Ectodermal cell (in vitro differentiated cells): Measurements from ENCODE around the gene ST8SIA5.

Source experiments
- H3K27ac ChIP-seq: 2 replicates; pipeline ENCODE4 v1.7.0; 2013; ENCODE audit warnings: mild to moderate bottlenecking, low read depth, low read length; ENCODE audit not compliant: insufficient read depth, poor library complexity, severe bottlenecking
- H3K27me3 ChIP-seq: 2 replicates; pipeline ENCODE4 v1.7.0; 2013; ENCODE audit warnings: mild to moderate bottlenecking, low read length; ENCODE audit not compliant: insufficient read depth, control insufficient read depth, poor library complexity, severe bottlenecking
- H3K36me3 ChIP-seq: one replicate; pipeline ENCODE4 v1.7.0; 2013; ENCODE audit warnings: low read length; ENCODE audit not compliant: control insufficient read depth, insufficient read depth
- H3K4me1 ChIP-seq: one replicate; pipeline ENCODE4 v1.7.0; 2013; ENCODE audit warnings: low read length; ENCODE audit not compliant: control insufficient read depth, insufficient read depth
- H3K4me3 ChIP-seq: 2 replicates; pipeline ENCODE4 v1.7.0; 2013; ENCODE audit warnings: low read depth, low read length, control low read depth; ENCODE audit not compliant: insufficient read depth
- H3K9me3 ChIP-seq: 2 replicates; pipeline ENCODE4 v1.7.0; 2013; ENCODE audit warnings: mild to moderate bottlenecking, low read length, moderate library complexity; ENCODE audit not compliant: control insufficient read depth
- WGBS, 2 experiments: methylation state at CpG; one replicate each; pipeline ENCODE4 v1.1.7; 2013; ENCODE audit warnings: missing lambda C conversion rate in 2 of 2; 5-methylcytosine and 5-hydroxymethylcytosine counted together

ST8SIA5 gene

DNA sequence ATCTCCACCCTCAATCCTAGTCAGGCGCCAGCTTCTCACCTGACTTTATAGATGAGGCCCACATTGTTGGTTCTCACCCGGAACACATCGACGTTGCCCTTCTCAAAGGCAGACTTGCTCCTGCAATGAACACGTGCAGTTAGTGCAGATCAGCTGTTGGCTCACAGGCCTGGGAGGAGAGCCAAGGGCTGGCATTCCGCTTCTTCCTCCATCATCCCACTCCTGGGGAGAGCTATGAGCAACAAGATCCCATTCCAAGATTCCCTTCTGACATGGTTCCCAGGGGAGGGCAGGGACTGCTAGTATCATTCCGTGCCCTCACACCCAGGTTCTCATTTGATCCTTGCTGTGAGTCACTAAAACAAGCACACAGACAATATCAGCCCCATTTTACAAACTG, 114.9 kb downstream of the ST8SIA5 start:
- no peaks in the 10 kb centered on the region for H3K9me3 ChIP-seq
- no peaks in the 10 kb centered on the region for H3K36me3 ChIP-seq
- no peak overlapping the region for H3K27ac ChIP-seq
- WGBS, 2 experiments = 92 to 94% methylated on average over 7 of the region's 7 CpGs
- H3K27me3 ChIP-seq = no peaks in the 10 kb centered on the region
- H3K4me1 ChIP-seq = no peaks in the 10 kb centered on the region
- no peak overlapping the region for H3K4me3 ChIP-seq

DNA sequence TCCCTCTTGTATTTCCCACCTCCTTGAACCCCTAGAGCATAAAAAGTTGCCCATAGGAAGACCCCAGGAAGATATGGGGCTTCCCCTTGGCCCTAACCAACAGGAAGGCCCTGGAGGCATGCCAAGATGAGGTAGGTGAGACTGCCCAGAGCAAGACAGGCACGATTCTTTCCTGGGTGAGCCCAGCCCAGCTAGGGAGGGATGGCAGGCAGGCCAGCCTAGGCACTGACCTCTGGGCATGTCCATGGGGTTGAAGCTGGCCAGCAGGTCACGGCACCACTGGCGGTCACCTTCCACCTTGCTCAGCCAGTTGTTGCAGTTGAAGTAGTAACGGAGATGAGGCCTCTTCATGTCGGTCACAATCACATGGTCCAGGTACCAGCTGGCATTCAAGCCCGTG, 117.5 kb downstream of the ST8SIA5 start:
- H3K27me3 ChIP-seq = no peaks in the 10 kb centered on the region

DNA sequence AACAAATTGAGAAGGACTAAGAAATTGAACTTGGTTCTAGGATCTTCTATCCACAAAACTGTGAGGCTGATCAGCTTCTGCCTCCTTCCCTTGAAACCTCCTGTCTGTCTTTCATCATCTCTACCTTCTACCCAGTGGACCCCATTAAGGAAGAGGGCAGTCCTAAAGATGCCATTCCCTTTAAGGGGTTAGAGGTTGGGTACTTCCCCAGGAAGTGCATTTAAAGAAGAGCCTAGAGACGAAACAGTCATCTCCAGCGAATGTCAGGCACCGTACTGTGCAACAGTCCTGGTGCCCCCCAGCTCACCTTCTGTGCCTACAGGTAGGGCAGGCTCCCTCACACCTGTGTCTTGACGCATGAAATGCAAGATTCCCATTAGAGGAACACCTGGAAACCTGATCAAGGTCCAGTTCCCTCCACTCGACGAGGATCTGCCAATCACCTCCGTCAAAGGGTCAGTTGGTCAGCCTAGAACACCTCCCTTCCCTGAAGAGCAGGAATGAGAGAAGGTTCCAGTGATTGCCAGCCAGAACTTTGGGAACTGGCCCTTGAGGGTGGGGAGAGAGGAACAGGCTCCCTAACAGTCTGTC, 120.7 kb downstream of the ST8SIA5 start:
- 92 to 95% methylated on average over 7 of the region's 7 CpGs for WGBS, 2 experiments
- Histone ChIP-seq H3K9me3 (no peaks in the 10 kb centered on the region), H3K36me3 (no peaks in the 10 kb centered on the region), H3K4me1 (no peaks in the 10 kb centered on the region), H3K27ac (no peak overlapping the region), H3K4me3 (no peak overlapping the region), H3K27me3 (no peaks in the 10 kb centered on the region)

More for the DNA sequence above, 117.5 kb downstream of the ST8SIA5 start:
- Histone ChIP-seq H3K27ac (no peak overlapping the region), H3K9me3 (no peaks in the 10 kb centered on the region), H3K36me3 (no peaks in the 10 kb centered on the region), H3K4me3 (no peak overlapping the region), H3K4me1 (no peaks in the 10 kb centered on the region)
- WGBS, 2 experiments = 91% methylated on average over 6 of the region's 6 CpGs

DNA sequence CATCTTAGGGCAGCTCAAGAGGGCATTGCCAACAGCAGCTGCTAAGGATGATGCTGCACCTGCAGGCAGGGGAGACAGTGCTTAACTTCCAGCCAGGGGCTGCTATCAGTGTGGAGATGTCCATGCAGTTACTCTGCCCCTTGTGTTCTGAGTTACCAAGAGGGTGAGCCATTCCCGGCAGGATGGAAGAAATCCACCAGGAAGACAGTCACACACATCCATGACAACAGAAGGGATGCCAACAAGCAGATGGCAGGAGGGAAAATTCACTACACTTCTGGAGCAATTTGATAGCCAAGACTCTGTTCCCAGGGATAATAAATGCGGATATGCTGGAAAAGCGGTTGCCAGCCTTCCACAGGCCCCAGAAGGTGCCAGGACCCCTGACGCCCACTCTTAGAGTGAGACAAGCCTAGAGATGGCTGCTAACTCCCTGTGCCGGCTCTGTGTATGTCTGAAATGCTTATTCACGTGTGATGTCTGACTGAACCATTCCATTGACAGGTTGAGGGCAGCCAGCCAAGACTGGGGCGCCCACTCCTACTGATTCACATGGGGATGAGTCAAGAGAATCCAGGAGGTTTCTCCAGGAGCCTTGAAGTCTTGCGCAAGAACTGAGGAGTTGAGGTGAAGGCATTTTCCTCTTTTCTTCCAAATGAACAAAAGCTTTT, 124.3 kb downstream of the ST8SIA5 start:
- no peaks in the 10 kb centered on the region for H3K4me1 ChIP-seq
- no peaks in the 10 kb centered on the region for H3K27me3 ChIP-seq
- no peak overlapping the region for H3K4me3 ChIP-seq
- no peak overlapping the region for H3K27ac ChIP-seq
- H3K36me3 ChIP-seq = no peaks in the 10 kb centered on the region
- no peaks in the 10 kb centered on the region for H3K9me3 ChIP-seq
- WGBS, 2 experiments = 92 to 94% methylated on average over 8 of the region's 8 CpGs

DNA sequence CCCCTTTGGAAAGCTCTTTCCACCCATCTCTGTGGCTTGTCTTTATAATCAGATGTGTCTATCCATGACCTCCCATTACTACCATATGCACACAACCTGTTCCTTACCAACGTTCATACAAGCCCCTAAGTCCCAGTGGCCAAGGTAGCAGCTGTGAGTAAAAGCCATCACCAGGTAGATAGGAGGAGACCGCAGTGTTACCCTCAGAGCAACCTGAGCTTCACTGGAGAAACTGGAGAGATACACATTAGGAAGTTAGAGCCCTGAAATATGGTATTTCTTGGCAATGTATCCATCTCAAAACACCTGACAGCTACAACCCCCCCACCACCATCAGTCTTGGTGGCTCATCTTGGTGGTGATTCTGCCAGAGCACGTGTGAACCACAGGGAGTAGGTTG, 125.9 kb downstream of the ST8SIA5 start:
- Histone ChIP-seq H3K4me3 (no peak overlapping the region), H3K9me3 (no peaks in the 10 kb centered on the region), H3K27me3 (no peaks in the 10 kb centered on the region), H3K4me1 (no peaks in the 10 kb centered on the region), H3K36me3 (no peaks in the 10 kb centered on the region), H3K27ac (no peak overlapping the region)
- 86 to 91% methylated on average over 3 of the region's 3 CpGs for WGBS, 2 experiments

DNA sequence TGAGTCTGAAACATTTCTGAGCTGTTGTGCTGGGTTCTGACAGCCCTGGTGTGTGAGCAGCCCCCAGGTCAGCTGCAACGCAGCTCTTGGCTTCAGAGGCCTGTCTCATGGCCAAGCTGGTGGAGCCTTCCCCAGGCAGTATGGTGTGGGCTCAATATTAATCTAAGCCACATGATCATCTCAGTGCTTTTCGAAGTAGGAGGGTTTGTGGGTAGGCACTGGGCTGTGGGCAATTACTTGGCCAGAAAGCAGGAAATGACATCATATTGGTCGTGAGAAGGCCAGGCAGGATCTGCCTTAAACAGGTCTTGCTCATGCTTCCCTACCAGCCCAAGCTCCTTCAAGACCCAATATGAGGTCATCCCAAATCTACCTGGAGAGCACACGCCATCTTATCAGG, 126.7 kb downstream of the ST8SIA5 start:
- no peaks in the 10 kb centered on the region for H3K4me1 ChIP-seq
- H3K9me3 ChIP-seq = no peaks in the 10 kb centered on the region
- 92% methylated on average over 4 of the region's 4 CpGs for WGBS, 2 experiments
- H3K27me3 ChIP-seq = no peaks in the 10 kb centered on the region
- H3K36me3 ChIP-seq = no peaks in the 10 kb centered on the region
- H3K27ac ChIP-seq = no peak overlapping the region
- no peak overlapping the region for H3K4me3 ChIP-seq

DNA sequence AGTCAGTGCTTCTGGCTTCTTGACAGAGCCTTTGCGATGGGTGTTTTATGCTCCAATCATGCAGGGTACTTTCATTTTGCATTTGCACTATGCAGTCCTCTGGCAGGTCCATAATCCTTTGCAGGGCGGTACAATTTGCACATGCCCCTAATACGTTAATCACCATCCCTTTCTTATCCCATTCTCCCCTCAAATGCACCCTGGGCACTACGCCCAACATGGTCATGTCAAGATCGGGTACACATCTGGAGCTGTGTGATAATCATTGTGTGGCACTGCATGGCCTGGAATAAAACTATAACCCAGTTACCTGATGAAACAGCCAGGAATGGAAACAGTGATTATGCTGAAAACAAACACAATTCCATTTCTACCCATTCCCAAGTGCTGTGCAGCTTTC, 127.5 kb downstream of the ST8SIA5 start:
- H3K27me3 ChIP-seq = no peaks in the 10 kb centered on the region
- 96 to 97% methylated on average over 5 of the region's 5 CpGs for WGBS, 2 experiments
- H3K4me1 ChIP-seq = no peaks in the 10 kb centered on the region
- no peaks in the 10 kb centered on the region for H3K9me3 ChIP-seq
- H3K36me3 ChIP-seq = no peaks in the 10 kb centered on the region
- no peak overlapping the region for H3K27ac ChIP-seq
- no peak overlapping the region for H3K4me3 ChIP-seq

DNA sequence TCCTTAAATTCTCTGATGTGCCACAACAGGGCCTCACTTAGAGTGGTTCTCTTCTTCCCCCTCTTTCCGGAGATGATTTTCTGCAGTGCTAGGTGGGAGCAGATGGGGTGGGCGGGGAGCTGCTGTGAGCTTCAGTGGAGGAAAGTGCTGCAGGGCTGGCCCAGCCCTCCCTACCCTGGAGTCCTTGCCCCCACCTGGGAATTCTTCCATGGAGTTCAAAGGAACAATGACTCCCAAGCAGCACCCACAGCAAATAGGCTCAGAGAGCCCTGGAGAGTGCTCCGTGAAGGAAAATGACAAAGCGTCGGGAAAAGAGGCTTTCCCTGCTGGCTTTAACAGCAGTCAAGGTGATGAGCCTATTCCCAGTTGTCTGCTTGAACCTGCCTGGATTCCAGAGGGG, 128.6 kb downstream of the ST8SIA5 start:
- Histone ChIP-seq H3K36me3 (no peaks in the 10 kb centered on the region), H3K4me1 (no peaks in the 10 kb centered on the region), H3K27ac (no peak overlapping the region), H3K9me3 (no peaks in the 10 kb centered on the region), H3K4me3 (no peak overlapping the region), H3K27me3 (no peaks in the 10 kb centered on the region)
- 62 to 75% methylated on average over 4 to 5 of the region's 5 CpGs for WGBS, 2 experiments

DNA sequence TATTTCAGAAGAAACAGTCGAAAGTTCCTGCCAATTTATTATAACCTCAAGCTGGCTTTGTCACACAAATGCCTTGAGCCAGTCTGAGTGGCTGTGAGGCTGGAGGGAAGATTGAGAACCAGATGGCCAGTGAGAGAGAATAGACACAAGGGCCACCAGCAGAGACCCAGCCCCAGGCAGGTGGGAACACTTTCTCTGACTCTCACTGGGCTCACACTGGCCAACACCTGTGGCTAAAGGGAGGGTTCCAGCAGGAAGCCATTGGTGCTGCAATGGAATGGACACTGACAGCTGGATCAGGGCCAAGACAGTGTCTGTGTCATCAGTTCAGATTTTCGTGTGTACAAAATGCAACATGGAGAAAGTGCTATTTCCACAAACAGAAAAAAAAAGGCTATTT, 129.7 kb downstream of the ST8SIA5 start:
- Histone ChIP-seq H3K27me3 (no peaks in the 10 kb centered on the region), H3K36me3 (no peaks in the 10 kb centered on the region), H3K27ac (no peak overlapping the region), H3K9me3 (no peaks in the 10 kb centered on the region), H3K4me1 (no peaks in the 10 kb centered on the region), H3K4me3 (no peak overlapping the region)
- 79 to 94% methylated on average over 2 of the region's 2 CpGs for WGBS, 2 experiments

DNA sequence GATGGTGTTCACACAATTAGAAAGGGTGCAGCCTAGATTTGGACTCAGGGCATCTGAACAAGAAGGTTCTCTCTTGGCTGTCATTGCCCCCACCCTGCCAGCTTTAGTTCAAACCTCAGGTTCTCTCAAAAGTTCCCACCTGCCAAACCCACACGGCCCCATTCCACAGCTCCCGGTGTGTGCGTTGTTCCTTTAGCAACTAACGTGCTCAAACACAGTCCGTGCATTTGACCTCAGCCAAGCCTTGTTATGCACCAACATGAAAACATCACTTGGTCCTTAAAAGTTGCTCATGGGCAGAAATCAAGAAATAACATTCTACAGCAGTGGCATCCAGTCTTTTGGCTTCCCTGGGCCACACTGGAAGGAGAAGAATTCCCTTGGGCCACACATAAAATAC, 131.8 kb downstream of the ST8SIA5 start:
- Histone ChIP-seq H3K36me3 (no peaks in the 10 kb centered on the region), H3K4me3 (no peak overlapping the region), H3K4me1 (no peaks in the 10 kb centered on the region), H3K27ac (no peak overlapping the region), H3K27me3 (no peaks in the 10 kb centered on the region), H3K9me3 (no peaks in the 10 kb centered on the region)
- 94 to 95% methylated on average over 5 of the region's 5 CpGs for WGBS, 2 experiments
